IMR-90 (cell line): ENCODE data around the gene GNRH2. TPM values are rescaled to one million over a fixed set of nuclear protein-coding genes. Genes with fewer than 3 reads are reported as not detected.

Experiments
- ATAC-seq: fragments of 200-7000 bp; cut with Tn5 transposase; 2 replicates; pipeline ENCODE4 v1.9.1; 2020; ENCODE audit warnings: low read depth, mild to moderate bottlenecking, moderate library complexity
- BruUV-seq: library from RNA; stranded (reverse); fragments of 400-500 nt; replicated peaks from 2 replicates; lab custom pipeline; 2021; lab: Mats Ljungman, UMichigan
- CTCF ChIA-PET: fragments of 300-600 bp; formaldehyde crosslinking; extraction: SDS; loops from one replicate; lab custom pipeline; 2021; ENCODE audit warnings: antibody characterized with exemption; lab: Yijun Ruan, JAX
- POLR2A ChIA-PET: fragments of 300-600 bp; sonication (Branson Sonifier 250); formaldehyde crosslinking; loops from one replicate; lab custom pipeline; 2022; ENCODE audit warnings: antibody characterized with exemption; ENCODE audit not compliant: unreplicated experiment; lab: Charles Lee
- DNase-seq: peaks from one replicate; pipeline ENCODE4 v3.0.0; 2013
- H2AFZ ChIP-seq: replicated peaks from 2 replicates; pipeline ENCODE3; 2013; ENCODE audit warnings: low read length, mild to moderate bottlenecking; ENCODE audit not compliant: poor library complexity
- H2AK5ac ChIP-seq: 2 replicates; pipeline ENCODE4 v1.6.1; 2013; ENCODE audit warnings: low read depth, low read length, inconsistent platforms
- H2AK9ac ChIP-seq: replicated peaks from 2 replicates; pipeline ENCODE3; 2013; ENCODE audit warnings: mild to moderate bottlenecking, low read depth, low read length, moderate library complexity; ENCODE audit not compliant: poor library complexity
- H2BK120ac ChIP-seq: 2 replicates; pipeline ENCODE4 v1.6.1; 2013; ENCODE audit warnings: low read depth, low read length, inconsistent platforms
- H2BK15ac ChIP-seq: 3 replicates; pipeline ENCODE4 v1.6.1; 2013; ENCODE audit warnings: low read depth, low read length, inconsistent platforms
- H2BK20ac ChIP-seq: 2 replicates; pipeline ENCODE4 v1.6.1; 2013; ENCODE audit warnings: low read depth, mild to moderate bottlenecking, inconsistent platforms, low read length, moderate library complexity
- H2BK5ac ChIP-seq: 2 replicates; pipeline ENCODE4 v1.6.1; 2013; ENCODE audit warnings: mild to moderate bottlenecking, low read depth, low read length, inconsistent platforms; ENCODE audit not compliant: poor library complexity, severe bottlenecking
- H3K14ac ChIP-seq: replicated peaks from 2 replicates; pipeline ENCODE4 v1.6.1; 2013; ENCODE audit warnings: low read depth, low read length, inconsistent platforms
- H3K18ac ChIP-seq: 2 replicates; pipeline ENCODE4 v1.6.1; 2013; ENCODE audit warnings: low read depth, low read length, control low read depth
- H3K23ac ChIP-seq: 2 replicates; pipeline ENCODE4 v1.6.1; 2013; ENCODE audit warnings: low read depth, low read length, inconsistent platforms
- H3K27ac ChIP-seq: 2 replicates; pipeline ENCODE4 v1.5.1; 2013; ENCODE audit warnings: mild to moderate bottlenecking, control low read depth, low read length; ENCODE audit not compliant: insufficient read depth
- H3K27me3 ChIP-seq: 2 replicates; pipeline ENCODE4 v1.6.1; 2013; ENCODE audit warnings: low read length; ENCODE audit not compliant: control insufficient read depth, insufficient read depth
- H3K36me3 ChIP-seq: 2 replicates; pipeline ENCODE4 v1.6.1; 2013; ENCODE audit warnings: low read length, mixed read lengths; ENCODE audit not compliant: control insufficient read depth, insufficient read depth
- H3K4ac ChIP-seq: 2 replicates; pipeline ENCODE4 v1.6.1; 2013; ENCODE audit warnings: low read depth, low read length, inconsistent platforms
- H3K4me1 ChIP-seq: 2 replicates; pipeline ENCODE4 v1.6.1; 2013; ENCODE audit warnings: low read length, mixed read lengths; ENCODE audit not compliant: control insufficient read depth, insufficient read depth
- H3K4me2 ChIP-seq: 2 replicates; pipeline ENCODE4 v1.6.1; 2013; ENCODE audit warnings: low read depth, mild to moderate bottlenecking, control low read depth, low read length, moderate library complexity
- H3K4me3 ChIP-seq: 2 replicates; pipeline ENCODE4 v1.5.1; 2013; ENCODE audit warnings: low read depth, mild to moderate bottlenecking, control low read depth, low read length, moderate library complexity; ENCODE audit not compliant: insufficient read depth
- H3K56ac ChIP-seq: 2 replicates; pipeline ENCODE4 v1.6.1; 2013; ENCODE audit warnings: low read length, inconsistent platforms; ENCODE audit not compliant: insufficient read depth; ENCODE audit errors: extremely low read depth
- H3K79me1 ChIP-seq, 2 experiments: 2 replicates each; pipeline ENCODE4 v1.6.1; 2013; ENCODE audit warnings: low read length in 2 of 2, inconsistent platforms in 1 of 2, low read depth in 1 of 2
- H3K9ac ChIP-seq: 2 replicates; pipeline ENCODE4 v1.6.1; 2013; ENCODE audit warnings: low read depth, low read length, control low read depth
- H3K9me1 ChIP-seq: 2 replicates; pipeline ENCODE4 v1.6.1; 2013; ENCODE audit warnings: low read length, inconsistent platforms; ENCODE audit not compliant: insufficient read depth
- H3K9me3 ChIP-seq: 2 replicates; pipeline ENCODE4 v1.6.1; 2013; ENCODE audit warnings: low read length; ENCODE audit not compliant: control insufficient read depth, insufficient read depth
- H4K20me1 ChIP-seq: 2 replicates; pipeline ENCODE4 v1.6.1; 2013; ENCODE audit warnings: low read length, inconsistent platforms; ENCODE audit not compliant: insufficient read depth
- H4K5ac ChIP-seq: 2 replicates; pipeline ENCODE4 v1.6.1; 2013; ENCODE audit warnings: mild to moderate bottlenecking, low read depth, low read length, control low read depth
- H4K8ac ChIP-seq, 2 experiments: 2 replicates each; pipeline ENCODE4 v1.6.1; 2013; ENCODE audit warnings: low read depth in 2 of 2, low read length in 2 of 2, control low read depth in 1 of 2, inconsistent platforms in 1 of 2
- H4K91ac ChIP-seq: 2 replicates; pipeline ENCODE4 v1.6.1; 2013; ENCODE audit warnings: low read depth, low read length, inconsistent platforms; ENCODE audit not compliant: insufficient read depth
- BHLHE40 ChIP-seq: fragments of 150-350 bp; IDR thresholded peaks from 2 replicates; pipeline ENCODE4 v1.6.1; 2016; ENCODE audit warnings: mild to moderate bottlenecking, low read depth, low read length
- CEBPB ChIP-seq: IDR thresholded peaks from 2 replicates; pipeline ENCODE4 v1.6.1; 2012; ENCODE audit warnings: low read depth, low read length, improper control_type of control experiment
- CHD1 ChIP-seq: IDR thresholded peaks from 2 replicates; pipeline ENCODE4 v1.6.1; 2012; ENCODE audit warnings: low read depth, low read length, improper control_type of control experiment
- FOS ChIP-seq: fragments of 150-350 bp; IDR thresholded peaks from 2 replicates; pipeline ENCODE4 v1.6.1; 2016; ENCODE audit warnings: low read depth, low read length
- MAFK ChIP-seq: IDR thresholded peaks from 2 replicates; pipeline ENCODE4 v1.6.1; 2012; ENCODE audit warnings: low read depth, low read length, improper control_type of control experiment
- MAZ ChIP-seq: IDR thresholded peaks from 2 replicates; pipeline ENCODE4 v1.6.1; 2012; ENCODE audit warnings: low read depth, mild to moderate bottlenecking, low read length, improper control_type of control experiment, moderate library complexity, borderline replicate concordance
- MXI1 ChIP-seq: IDR thresholded peaks from 2 replicates; pipeline ENCODE4 v1.6.1; 2012; ENCODE audit warnings: low read depth, mild to moderate bottlenecking, low read length, moderate library complexity, borderline replicate concordance
- NFE2L2 ChIP-seq: fragments of 150-350 bp; IDR thresholded peaks from 2 replicates; pipeline ENCODE4 v1.6.1; 2016; ENCODE audit warnings: low read depth, mild to moderate bottlenecking, low read length
- POLR2A ChIP-seq: IDR thresholded peaks from 2 replicates; pipeline ENCODE4 v1.6.1; 2012; ENCODE audit warnings: mild to moderate bottlenecking, low read depth, low read length
- RAD21 ChIP-seq: IDR thresholded peaks from 2 replicates; pipeline ENCODE4 v1.6.1; 2012; ENCODE audit warnings: low read length, improper control_type of control experiment
- RCOR1 ChIP-seq: IDR thresholded peaks from 2 replicates; pipeline ENCODE4 v1.6.1; 2012; ENCODE audit warnings: mild to moderate bottlenecking, low read length, improper control_type of control experiment; ENCODE audit not compliant: insufficient replicate concordance
- RFX5 ChIP-seq: IDR thresholded peaks from 2 replicates; pipeline ENCODE4 v1.8.0; 2012; ENCODE audit warnings: low read depth, mild to moderate bottlenecking, low read length, moderate library complexity
- SMC3 ChIP-seq: fragments of 150-350 bp; IDR thresholded peaks from 2 replicates; pipeline ENCODE4 v1.6.1; 2016; ENCODE audit warnings: low read depth, mild to moderate bottlenecking, antibody characterized with exemption, low read length, moderate library complexity
- WGBS, 2 experiments: methylation state at CpG; one replicate each; pipeline versions ENCODE4 v1.1.5 to v1.1.7; 2013; ENCODE audit warnings: missing lambda C conversion rate in 2 of 2; ENCODE audit not compliant: insufficient read length in 1 of 2; ENCODE audit errors: extremely low coverage in 2 of 2; 5-methylcytosine and 5-hydroxymethylcytosine counted together
- dilution Hi-C: fragments of 300-500 bp; cut with HindIII; formaldehyde crosslinking; loops from one replicate; pipeline ENCODE4 v1.14.3; 2018; ENCODE audit warnings: low sequenced_read_pairs; ENCODE audit not compliant: unreplicated experiment
- in situ Hi-C: fragments of 300-500 bp; cut with MboI; formaldehyde crosslinking; loops from 3 replicates; pipeline ENCODE4 v1.14.3; 2019; ENCODE audit warnings: low sequenced_read_pairs, inconsistent platforms, mixed read lengths
- intact Hi-C: fragments of 100-400 bp; cut with micrococcal nuclease; formaldehyde crosslinking; loops from 2 replicates; pipeline ENCODE4 v1.10.0; 2022
- polyA plus RNA-seq, 3 experiments: library from polyadenylated mRNA; depleted of rRNA; stranded (reverse); fragments of >200 nt; gene quantifications; 2 replicates each; pipeline ENCODE4 v1.2.3, GENCODE V29; 2012; ENCODE audit warnings: low replicate concordance in 1 of 3
- total RNA-seq: library from RNA; depleted of rRNA; stranded (reverse); fragments of >200 nt; gene quantifications from 2 replicates; pipeline ENCODE4 v1.2.3, GENCODE V29; 2012
- TF ChIP-seq, protein P1 (sequence below): fragments of 150-350 bp; IDR thresholded peaks from 2 replicates; pipeline ENCODE4 v1.6.1; 2016; ENCODE audit warnings: low read depth, mild to moderate bottlenecking, low read length, moderate library complexity, borderline replicate concordance
- TF ChIP-seq, protein P2 (sequence below): fragments of 150-350 bp; IDR thresholded peaks from 2 replicates; pipeline ENCODE4 v1.6.1; 2017; ENCODE audit warnings: mild to moderate bottlenecking, antibody characterized with exemption, low read length, low read depth
- TF ChIP-seq, protein P3 (sequence below): conservative IDR thresholded peaks from 2 replicates; pipeline ENCODE4 v1.5.1; 2012; ENCODE audit warnings: mild to moderate bottlenecking, low read depth, low read length, improper control_type of control experiment

Gene GNRH2
- total and polyA plus RNA-seq, 2 of the 4 experiments (the other 2 are of a cell fraction): 0.18 to 0.21 TPM

DNA sequence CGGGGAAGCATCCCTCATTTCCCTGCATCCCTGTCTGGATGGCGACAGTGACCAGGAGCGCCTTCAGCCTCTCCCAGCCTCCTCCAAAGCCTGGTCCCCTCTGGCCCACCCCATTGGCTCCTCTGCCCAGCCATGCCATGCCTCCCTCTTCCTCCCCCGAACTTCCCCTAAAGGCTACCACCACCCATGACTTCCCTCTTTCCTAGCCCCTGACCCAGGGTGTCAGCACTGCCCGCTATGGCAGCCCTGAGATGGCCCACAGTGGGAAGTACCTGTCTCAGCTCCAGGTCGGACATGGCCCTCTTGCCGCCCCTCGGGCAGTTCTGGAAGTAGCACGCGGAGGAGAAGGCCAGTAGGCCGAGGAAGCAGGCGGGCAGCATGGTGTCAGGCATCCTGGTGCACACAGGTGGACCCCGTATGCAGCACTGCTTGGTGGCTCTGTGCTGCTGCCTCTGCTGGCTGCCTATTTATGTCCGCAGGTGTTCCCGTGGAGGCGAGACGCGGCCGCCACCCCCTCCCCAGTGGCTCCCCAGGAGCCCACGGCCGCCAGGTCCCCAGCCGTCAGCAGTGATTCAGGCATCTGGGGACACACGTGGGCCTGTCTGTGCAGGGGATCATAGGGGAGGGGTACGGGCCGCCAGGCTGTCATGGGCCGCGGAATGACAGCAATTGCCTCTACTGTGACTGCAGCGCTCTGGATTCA, 41.0 kb downstream of the GNRH2 start, which contains the start of gene AVP:
Gene AVP (minus strand): TSS at position 442 of the 703 bp plus-strand sequence. CDS start 50 bp downstream, at position 392.
- no peak within 1 kb of the TSS for H4K8ac ChIP-seq
- H2BK120ac ChIP-seq: no peak within 1 kb of the TSS
- H3K27ac ChIP-seq: no peak within 1 kb of the TSS
- no peak within 1 kb of the TSS for H3K23ac ChIP-seq
- dilution Hi-C loops: no loop called here
- H3K18ac ChIP-seq: no peak within 1 kb of the TSS
- no peak within 1 kb of the TSS for H2BK5ac ChIP-seq
- H4K5ac ChIP-seq: no peak within 1 kb of the TSS
- no peaks in the 10 kb centered on the region for H4K20me1 ChIP-seq
- H3K9me1 ChIP-seq: peaks cover 4% of the 10 kb centered on the region; the same call in 1 of the 2 replicates
- TF ChIP-seq MAZ (no peak), POLR2A (no peak), MXI1 (no peak), BHLHE40 (no peak), CEBPB (no peak), NFE2L2 (no peak), RCOR1 (no peak), SMC3 (no peak), CHD1 (no peak), RAD21 (no peak), MAFK (no peak), RFX5 (no peak), FOS (no peak)
- TF ChIP-seq, protein P1, sequence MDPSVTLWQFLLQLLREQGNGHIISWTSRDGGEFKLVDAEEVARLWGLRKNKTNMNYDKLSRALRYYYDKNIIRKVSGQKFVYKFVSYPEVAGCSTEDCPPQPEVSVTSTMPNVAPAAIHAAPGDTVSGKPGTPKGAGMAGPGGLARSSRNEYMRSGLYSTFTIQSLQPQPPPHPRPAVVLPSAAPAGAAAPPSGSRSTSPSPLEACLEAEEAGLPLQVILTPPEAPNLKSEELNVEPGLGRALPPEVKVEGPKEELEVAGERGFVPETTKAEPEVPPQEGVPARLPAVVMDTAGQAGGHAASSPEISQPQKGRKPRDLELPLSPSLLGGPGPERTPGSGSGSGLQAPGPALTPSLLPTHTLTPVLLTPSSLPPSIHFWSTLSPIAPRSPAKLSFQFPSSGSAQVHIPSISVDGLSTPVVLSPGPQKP: no peak
- TF ChIP-seq, protein P2, sequence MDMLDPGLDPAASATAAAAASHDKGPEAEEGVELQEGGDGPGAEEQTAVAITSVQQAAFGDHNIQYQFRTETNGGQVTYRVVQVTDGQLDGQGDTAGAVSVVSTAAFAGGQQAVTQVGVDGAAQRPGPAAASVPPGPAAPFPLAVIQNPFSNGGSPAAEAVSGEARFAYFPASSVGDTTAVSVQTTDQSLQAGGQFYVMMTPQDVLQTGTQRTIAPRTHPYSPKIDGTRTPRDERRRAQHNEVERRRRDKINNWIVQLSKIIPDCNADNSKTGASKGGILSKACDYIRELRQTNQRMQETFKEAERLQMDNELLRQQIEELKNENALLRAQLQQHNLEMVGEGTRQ: no peak
- TF ChIP-seq, protein P3, sequence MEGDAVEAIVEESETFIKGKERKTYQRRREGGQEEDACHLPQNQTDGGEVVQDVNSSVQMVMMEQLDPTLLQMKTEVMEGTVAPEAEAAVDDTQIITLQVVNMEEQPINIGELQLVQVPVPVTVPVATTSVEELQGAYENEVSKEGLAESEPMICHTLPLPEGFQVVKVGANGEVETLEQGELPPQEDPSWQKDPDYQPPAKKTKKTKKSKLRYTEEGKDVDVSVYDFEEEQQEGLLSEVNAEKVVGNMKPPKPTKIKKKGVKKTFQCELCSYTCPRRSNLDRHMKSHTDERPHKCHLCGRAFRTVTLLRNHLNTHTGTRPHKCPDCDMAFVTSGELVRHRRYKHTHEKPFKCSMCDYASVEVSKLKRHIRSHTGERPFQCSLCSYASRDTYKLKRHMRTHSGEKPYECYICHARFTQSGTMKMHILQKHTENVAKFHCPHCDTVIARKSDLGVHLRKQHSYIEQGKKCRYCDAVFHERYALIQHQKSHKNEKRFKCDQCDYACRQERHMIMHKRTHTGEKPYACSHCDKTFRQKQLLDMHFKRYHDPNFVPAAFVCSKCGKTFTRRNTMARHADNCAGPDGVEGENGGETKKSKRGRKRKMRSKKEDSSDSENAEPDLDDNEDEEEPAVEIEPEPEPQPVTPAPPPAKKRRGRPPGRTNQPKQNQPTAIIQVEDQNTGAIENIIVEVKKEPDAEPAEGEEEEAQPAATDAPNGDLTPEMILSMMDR: no peak
- no peaks in the 10 kb centered on the region for H3K79me1 ChIP-seq
- no peaks in the 10 kb centered on the region for H3K36me3 ChIP-seq
- no TSS peak for BruUV-seq
- CTCF ChIA-PET: no interaction called here
- H3K56ac ChIP-seq: no peak within 1 kb of the TSS
- peaks cover 48% of the 10 kb centered on the region for H3K27me3 ChIP-seq
- no peak within 1 kb of the TSS for H3K4ac ChIP-seq
- no peak within 1 kb of the TSS for H2AK5ac ChIP-seq
- no peak within 1 kb of the TSS for H3K4me2 ChIP-seq
- H3K4me3 ChIP-seq: no peak within 1 kb of the TSS
- in situ Hi-C loops: no loop called here
- H3K9me3 ChIP-seq: no peaks in the 10 kb centered on the region; the same call in 1 of the 2 replicates
- no peak for ATAC-seq
- peak within 1 kb of the TSS; percentile 37 for H2AFZ ChIP-seq
- no peak within 1 kb of the TSS for H2AK9ac ChIP-seq
- WGBS, 2 experiments: 92% methylated on average over 4 of the region's 28 CpGs; no CpG with 5 or more reads in 1 of the 2 experiments
- DNase-seq: no peak
- H3K14ac ChIP-seq: no peak within 1 kb of the TSS
- POLR2A ChIA-PET: no interaction called here
- no peak within 1 kb of the TSS for H4K91ac ChIP-seq
- H2BK15ac ChIP-seq: no peak within 1 kb of the TSS
- H2BK20ac ChIP-seq: no peak within 1 kb of the TSS
- H3K4me1 ChIP-seq: no peaks in the 10 kb centered on the region; the same call in 1 of the 2 replicates
- H3K9ac ChIP-seq: no peak within 1 kb of the TSS
- intact Hi-C loops: no loop called here
